Mucosa of stomach (tissue), 1 donor: ENCODE results near the gene MACIR.
"Not testable (repeated sequence)": the region's sequence is repeated elsewhere in the genome, so short reads cannot be mapped to it uniquely, and the experiment has no call there.

ENCODE experiments used
- H3K27me3 ChIP-seq: one replicate; pipeline ENCODE4 v1.7.0; 2013; ENCODE audit warnings: mild to moderate bottlenecking, low read length; ENCODE audit not compliant: control insufficient read depth, insufficient read depth
- H3K36me3 ChIP-seq: one replicate; pipeline ENCODE4 v1.7.0; 2013; ENCODE audit warnings: low read length; ENCODE audit not compliant: control insufficient read depth, insufficient read depth
- H3K4me1 ChIP-seq: one replicate; pipeline ENCODE4 v1.7.0; 2013; ENCODE audit warnings: mild to moderate bottlenecking, low read length; ENCODE audit not compliant: control insufficient read depth, insufficient read depth
- H3K4me3 ChIP-seq: one replicate; pipeline ENCODE4 v1.7.0; 2013; ENCODE audit warnings: low read length
- H3K9ac ChIP-seq: one replicate; pipeline ENCODE4 v1.7.0; 2013; ENCODE audit warnings: mild to moderate bottlenecking, low read length, moderate library complexity
- H3K9me3 ChIP-seq: one replicate; pipeline ENCODE4 v1.7.0; 2013; ENCODE audit warnings: mild to moderate bottlenecking, low read length, moderate library complexity; ENCODE audit not compliant: control insufficient read depth
- donor health status: Pancreatic carcinoma.

MACIR gene

GRCh38 chr5:103258368-103258956 is at the start of gene MACIR:
MACIR (plus strand) TSS chr5:103258763; CDS start chr5:103275920, 17,157 bp downstream.
- no peaks in the 10 kb centered on the region for H3K27me3 ChIP-seq
- peak within 1 kb of the TSS; percentile 65 for H3K9ac ChIP-seq
- H3K4me1 ChIP-seq: peaks cover 12% of the 10 kb centered on the region
- peak within 1 kb of the TSS; percentile 51 for H3K4me3 ChIP-seq
- no peaks in the 10 kb centered on the region for H3K36me3 ChIP-seq
- H3K9me3 ChIP-seq: no peaks in the 10 kb centered on the region

GRCh38 chr5:103209065-103209464 is 49.5 kb upstream of the MACIR start:
- no peak overlapping the region for H3K4me3 ChIP-seq
- no peaks in the 10 kb centered on the region for H3K4me1 ChIP-seq
- no peaks in the 10 kb centered on the region for H3K9me3 ChIP-seq
- no peaks in the 10 kb centered on the region for H3K36me3 ChIP-seq
- H3K27me3 ChIP-seq: no peaks in the 10 kb centered on the region
- no peak overlapping the region for H3K9ac ChIP-seq

GRCh38 chr5:103210952-103211351 is 47.6 kb upstream of the MACIR start:
- Histone ChIP-seq H3K9me3 (no peaks in the 10 kb centered on the region), H3K9ac (no peak overlapping the region), H3K27me3 (no peaks in the 10 kb centered on the region), H3K4me3 (no peak overlapping the region), H3K36me3 (no peaks in the 10 kb centered on the region), H3K4me1 (no peaks in the 10 kb centered on the region)

- H3K36me3 ChIP-seq: no peaks in the 10 kb centered on the region
Observed at GRCh38 chr5:103211576-103212561, 46.7 kb upstream of the MACIR start.

GRCh38 chr5:103216137-103216536 is 42.4 kb upstream of the MACIR start:
- no peak overlapping the region for H3K9ac ChIP-seq
- no peak overlapping the region for H3K4me3 ChIP-seq

More at GRCh38 chr5:103211576-103212561, 46.7 kb upstream of the MACIR start:
- Histone ChIP-seq H3K9me3 (no peaks in the 10 kb centered on the region), H3K4me1 (no peaks in the 10 kb centered on the region), H3K4me3 (no peak overlapping the region), H3K9ac (no peak overlapping the region), H3K27me3 (no peaks in the 10 kb centered on the region)

GRCh38 chr5:103216697-103217096 is 41.9 kb upstream of the MACIR start:
- no peaks in the 10 kb centered on the region for H3K27me3 ChIP-seq
- no peaks in the 10 kb centered on the region for H3K9me3 ChIP-seq
- no peak overlapping the region for H3K9ac ChIP-seq
- no peak overlapping the region for H3K4me3 ChIP-seq
- no peaks in the 10 kb centered on the region for H3K36me3 ChIP-seq
- H3K4me1 ChIP-seq: no peaks in the 10 kb centered on the region

More at GRCh38 chr5:103216137-103216536, 42.4 kb upstream of the MACIR start:
- H3K36me3 ChIP-seq: no peaks in the 10 kb centered on the region
- H3K27me3 ChIP-seq: no peaks in the 10 kb centered on the region
- no peaks in the 10 kb centered on the region for H3K4me1 ChIP-seq
- H3K9me3 ChIP-seq: no peaks in the 10 kb centered on the region

- no peak overlapping the region for H3K4me3 ChIP-seq
- no peaks in the 10 kb centered on the region for H3K27me3 ChIP-seq
- no peaks in the 10 kb centered on the region for H3K9me3 ChIP-seq
- no peaks in the 10 kb centered on the region for H3K36me3 ChIP-seq
- no peak overlapping the region for H3K9ac ChIP-seq
- H3K4me1 ChIP-seq: no peaks in the 10 kb centered on the region
Observed at GRCh38 chr5:103217101-103217500, 41.5 kb upstream of the MACIR start.

GRCh38 chr5:103218164-103218563 is 40.4 kb upstream of the MACIR start:
- no peaks in the 10 kb centered on the region for H3K36me3 ChIP-seq
- no peaks in the 10 kb centered on the region for H3K4me1 ChIP-seq
- H3K4me3 ChIP-seq: no peak overlapping the region
- H3K27me3 ChIP-seq: no peaks in the 10 kb centered on the region
- H3K9me3 ChIP-seq: no peaks in the 10 kb centered on the region
- no peak overlapping the region for H3K9ac ChIP-seq

GRCh38 chr5:103219074-103219473 is 39.5 kb upstream of the MACIR start:
- not testable (repeated sequence) for H3K4me1 ChIP-seq, H3K27me3 ChIP-seq, H3K36me3 ChIP-seq, H3K4me3 ChIP-seq, H3K9me3 ChIP-seq, H3K9ac ChIP-seq

- H3K9me3 ChIP-seq: no peaks in the 10 kb centered on the region
- no peak overlapping the region for H3K9ac ChIP-seq
- H3K27me3 ChIP-seq: no peaks in the 10 kb centered on the region
- H3K4me3 ChIP-seq: no peak overlapping the region
- no peaks in the 10 kb centered on the region for H3K4me1 ChIP-seq
- H3K36me3 ChIP-seq: no peaks in the 10 kb centered on the region
Observed at GRCh38 chr5:103223031-103223955, 35.3 kb upstream of the MACIR start.

GRCh38 chr5:103224118-103224893 is 34.3 kb upstream of the MACIR start:
- no peaks in the 10 kb centered on the region for H3K36me3 ChIP-seq
- H3K27me3 ChIP-seq: no peaks in the 10 kb centered on the region
- no peak overlapping the region for H3K4me3 ChIP-seq
- H3K9ac ChIP-seq: no peak overlapping the region
- H3K9me3 ChIP-seq: no peaks in the 10 kb centered on the region
- no peaks in the 10 kb centered on the region for H3K4me1 ChIP-seq
